GM18505 (cell line): ENCODE data around the gene TMEM247.

ENCODE experiments used
- ATAC-seq: cut with Tn5 transposase; IDR thresholded peaks from one replicate; pipeline ENCODE4 v1.9.1; 2021; ENCODE audit not compliant: unreplicated experiment
- POLR2A ChIP-seq: IDR thresholded peaks from 4 replicates; pipeline ENCODE4 v1.6.1; 2011; ENCODE audit warnings: borderline replicate concordance; ENCODE audit not compliant: insufficient read depth, insufficient read length; ENCODE audit errors: extremely low read depth

TMEM247 gene

GRCh38 chr2:46503686-46504085, 24.3 kb downstream of the TMEM247 start:
- ATAC-seq = no peak
- no peak for TF ChIP-seq POLR2A

GRCh38 chr2:46504221-46504620, 24.9 kb downstream of the TMEM247 start:
- no peak for TF ChIP-seq POLR2A
- ATAC-seq = no peak

- no peak for ATAC-seq
- no peak for TF ChIP-seq POLR2A
Observed at GRCh38 chr2:46504685-46505471, 25.5 kb downstream of the TMEM247 start.

GRCh38 chr2:46505472-46505783, 26.1 kb downstream of the TMEM247 start:
- no peak for ATAC-seq
- no peak for TF ChIP-seq POLR2A

GRCh38 chr2:46506131-46506706, 26.9 kb downstream of the TMEM247 start:
- ATAC-seq = no peak
- no peak for TF ChIP-seq POLR2A

GRCh38 chr2:46508312-46508711, 28.9 kb downstream of the TMEM247 start:
- no peak for TF ChIP-seq POLR2A
- ATAC-seq = no peak

GRCh38 chr2:46508759-46509158, 29.4 kb downstream of the TMEM247 start:
- no peak for ATAC-seq
- no peak for TF ChIP-seq POLR2A

GRCh38 chr2:46509804-46510203, 30.4 kb downstream of the TMEM247 start:
- ATAC-seq = no peak
- no peak for TF ChIP-seq POLR2A

GRCh38 chr2:46510598-46511177, 31.3 kb downstream of the TMEM247 start:
- no peak for ATAC-seq
- TF ChIP-seq POLR2A = no peak

- ATAC-seq = no peak
- TF ChIP-seq POLR2A = no peak
Observed at GRCh38 chr2:46512185-46512584, 32.8 kb downstream of the TMEM247 start.

- TF ChIP-seq POLR2A = no peak
- no peak for ATAC-seq
Observed at GRCh38 chr2:46514738-46515137, 35.4 kb downstream of the TMEM247 start.

- no peak for TF ChIP-seq POLR2A
Observed at GRCh38 chr2:46517485-46517884, 38.1 kb downstream of the TMEM247 start.

GRCh38 chr2:46518861-46519260, 39.5 kb downstream of the TMEM247 start:
- no peak for TF ChIP-seq POLR2A
- ATAC-seq = no peak

More at GRCh38 chr2:46517485-46517884, 38.1 kb downstream of the TMEM247 start:
- ATAC-seq = no peak

- no peak for ATAC-seq
- no peak for TF ChIP-seq POLR2A
Observed at GRCh38 chr2:46519265-46519664, 39.9 kb downstream of the TMEM247 start.
